Measurements from ENCODE around the gene PEBP1. TPM values are rescaled to one million over a fixed set of nuclear protein-coding genes. Genes with fewer than 3 reads are reported as not detected.

PEBP1 gene
- total RNA-seq, 5 donors from 2014 or later (not counting 1 experiment from before 2014, with no cell fraction given): 86.4 to 107 (median 97.3) TPM

DNA sequence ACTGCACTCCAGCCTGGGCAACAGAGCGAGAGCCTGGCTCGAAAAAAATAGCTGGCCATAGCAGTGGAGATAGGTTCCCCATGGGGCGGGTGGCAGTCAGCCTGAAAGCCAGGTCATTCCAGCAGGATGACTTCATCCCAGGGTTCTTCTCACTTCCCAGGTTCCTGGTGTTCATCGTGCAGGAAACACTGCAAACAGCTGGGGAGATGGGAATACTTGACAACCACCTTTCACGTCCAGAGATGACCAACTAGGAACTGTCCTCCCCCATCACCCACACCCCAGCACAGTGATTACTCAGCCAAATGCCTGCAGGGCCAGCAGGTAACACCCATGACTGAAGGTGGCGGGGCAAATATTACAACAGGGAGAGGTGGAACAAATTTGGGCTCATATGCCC, 33.9 kb upstream of the PEBP1 start:
- peaks cover 8 to 13% (median 8%) of the 10 kb centered on the region in 3 donors for H3K4me1 Mint-ChIP-seq
- ATAC-seq (replicated peaks in 1 of 4) (no peak), DNase-seq (no peak)
- Histone ChIP-seq H3K4me3 (ENCODE audit: control insufficient read depth in 1 of 2, extremely low read depth in 1 of 2, low read length in 1 of 2) (no peak overlapping the region), H3K27me3 (replicated peaks in 1 of 2; ENCODE audit: control insufficient read depth in 2 of 2, extremely low read depth in 1 of 2, insufficient read depth in 2 of 2, low read length in 1 of 2) (peaks cover 0 to 33% of the 10 kb centered on the region in 2 experiments), H3K4me1 (ENCODE audit: control insufficient read depth in 1 of 2, extremely low read depth in 1 of 2, insufficient read depth in 2 of 2, low read length in 2 of 2) (peaks cover 0 to 15% of the 10 kb centered on the region in 2 experiments), H3K9me3 (no peaks in the 10 kb centered on the region), H3K36me3 (ENCODE audit: control insufficient read depth in 2 of 2, extremely low read depth in 1 of 2, insufficient read depth in 1 of 2, low read length in 1 of 2) (no peaks in the 10 kb centered on the region), H3K27ac (ENCODE audit: low read length) (no peak overlapping the region)
- no peak overlapping the region for H3K27ac Mint-ChIP-seq
- no peaks in the 10 kb centered on the region for H3K9me3 Mint-ChIP-seq
- peaks cover 7 to 21% of the 10 kb centered on the region in 2 donors for H3K27me3 Mint-ChIP-seq
- no peaks in the 10 kb centered on the region for H3K36me3 Mint-ChIP-seq
- H3K4me3 Mint-ChIP-seq: peak overlapping the region in 2 of 3 donors; percentile 37 to 84
- ChIA-PET POLR2A (no interaction called here), CTCF (no interaction called here)
- 89% methylated on average over 5 of the region's 6 CpGs for WGBS (ENCODE audit: insufficient coverage)

DNA sequence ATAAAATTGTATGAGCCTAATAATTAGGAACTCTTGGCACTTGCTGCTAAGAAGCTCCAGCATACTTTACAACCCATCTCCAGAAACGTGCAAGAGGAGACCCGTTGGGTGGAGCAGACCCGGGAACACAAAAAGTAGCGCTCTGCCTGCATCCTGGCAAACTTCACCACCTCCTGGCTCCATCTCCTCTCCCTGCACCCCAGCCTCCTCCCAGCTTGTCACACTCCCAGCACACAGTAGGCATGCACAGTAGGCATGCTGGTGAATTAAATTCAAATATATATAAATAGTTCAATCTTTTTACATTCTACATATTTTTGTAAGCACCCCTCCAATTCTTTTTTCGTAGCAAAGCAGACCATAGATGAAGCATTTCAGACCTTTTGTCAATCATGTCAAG, 33.3 kb upstream of the PEBP1 start:
- no peaks in the 10 kb centered on the region for H3K36me3 Mint-ChIP-seq
- Histone ChIP-seq H3K4me3 (ENCODE audit: control insufficient read depth in 1 of 2, extremely low read depth in 1 of 2, low read length in 1 of 2) (no peak overlapping the region), H3K4me1 (ENCODE audit: control insufficient read depth in 1 of 2, extremely low read depth in 1 of 2, insufficient read depth in 2 of 2, low read length in 2 of 2) (peaks cover 0 to 15% of the 10 kb centered on the region in 2 experiments), H3K27ac (ENCODE audit: low read length) (no peak overlapping the region), H3K27me3 (replicated peaks in 1 of 2; ENCODE audit: control insufficient read depth in 2 of 2, extremely low read depth in 1 of 2, insufficient read depth in 2 of 2, low read length in 1 of 2) (peaks cover 0 to 31% of the 10 kb centered on the region in 2 experiments), H3K36me3 (ENCODE audit: control insufficient read depth in 2 of 2, extremely low read depth in 1 of 2, insufficient read depth in 1 of 2, low read length in 1 of 2) (no peaks in the 10 kb centered on the region), H3K9me3 (no peaks in the 10 kb centered on the region)
- H3K27ac Mint-ChIP-seq: peak overlapping the region in 1 of 2 donors; percentile 6
- CTCF ChIA-PET: no interaction called here
- ATAC-seq (replicated peaks in 1 of 4) (no peak), DNase-seq (no peak)
- H3K4me1 Mint-ChIP-seq: peaks cover 8 to 13% (median 8%) of the 10 kb centered on the region in 3 donors
- peak overlapping the region; percentile 82 to 84 (median 83) for H3K4me3 Mint-ChIP-seq
- POLR2A ChIA-PET: no interaction called here
- H3K9me3 Mint-ChIP-seq: no peaks in the 10 kb centered on the region
- peaks cover 7 to 21% of the 10 kb centered on the region in 2 donors for H3K27me3 Mint-ChIP-seq
- WGBS (ENCODE audit: insufficient coverage): 55% methylated on average over 2 of the region's 5 CpGs

DNA sequence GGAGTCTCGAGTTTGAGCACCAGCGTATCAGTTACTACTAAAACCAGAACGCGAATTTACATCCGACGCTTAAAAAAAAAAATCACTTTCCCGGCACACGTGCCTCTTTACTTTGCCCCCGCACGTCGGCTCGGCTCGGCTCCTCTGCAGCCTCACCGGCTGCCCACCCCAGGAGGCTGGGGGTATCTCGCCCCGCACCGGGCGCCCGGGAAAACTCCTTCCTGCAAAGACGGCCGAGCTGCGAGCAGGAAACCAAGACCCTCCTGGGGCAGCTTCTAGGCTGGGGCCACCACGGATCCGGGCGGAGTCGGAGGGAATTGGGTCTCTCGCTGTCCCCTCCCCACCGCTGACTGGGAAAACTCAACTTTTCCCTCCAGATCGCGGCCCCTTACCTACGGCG, 32.7 kb upstream of the PEBP1 start:
- H3K27ac ChIP-seq (ENCODE audit: low read length): no peak overlapping the region
- H3K4me1 Mint-ChIP-seq: peaks cover 8 to 13% (median 8%) of the 10 kb centered on the region in 3 donors
- H3K36me3 Mint-ChIP-seq: no peaks in the 10 kb centered on the region
- ChIA-PET POLR2A (no interaction called here), CTCF (interaction anchor here in 1 of 2 donors (0.6 kb wide), 2 partner anchors 39 to 124 kb away, joined by 3 read pairs; no protein-coding TSS in a partner anchor)
- H3K4me1 ChIP-seq (ENCODE audit: control insufficient read depth in 1 of 2, extremely low read depth in 1 of 2, insufficient read depth in 2 of 2, low read length in 2 of 2): peaks cover 0 to 15% of the 10 kb centered on the region in 2 experiments
- peaks cover 7 to 21% of the 10 kb centered on the region in 2 donors for H3K27me3 Mint-ChIP-seq
- WGBS (ENCODE audit: insufficient coverage): 1% methylated on average over 30 of the region's 32 CpGs
- H3K9me3 ChIP-seq: no peaks in the 10 kb centered on the region
- H3K9me3 Mint-ChIP-seq: no peaks in the 10 kb centered on the region
- H3K27me3 ChIP-seq (replicated peaks in 1 of 2; ENCODE audit: control insufficient read depth in 2 of 2, extremely low read depth in 1 of 2, insufficient read depth in 2 of 2, low read length in 1 of 2): peaks cover 0 to 32% of the 10 kb centered on the region in 2 experiments
- ATAC-seq (replicated peaks in 1 of 4) (peak in 3 of 4 experiments; percentile 8 to 39 (median 22)), DNase-seq (peak in 3 of 35 experiments; percentile 2 to 4 (median 3))
- no peak overlapping the region for H3K27ac Mint-ChIP-seq
- H3K4me3 Mint-ChIP-seq: peak overlapping the region; percentile 82 to 84 (median 83)
- no peaks in the 10 kb centered on the region for H3K36me3 ChIP-seq (ENCODE audit: control insufficient read depth in 2 of 2, extremely low read depth in 1 of 2, insufficient read depth in 1 of 2, low read length in 1 of 2)
- H3K4me3 ChIP-seq (ENCODE audit: control insufficient read depth in 1 of 2, extremely low read depth in 1 of 2, low read length in 1 of 2): peak overlapping the region; percentile 45 to 80

DNA sequence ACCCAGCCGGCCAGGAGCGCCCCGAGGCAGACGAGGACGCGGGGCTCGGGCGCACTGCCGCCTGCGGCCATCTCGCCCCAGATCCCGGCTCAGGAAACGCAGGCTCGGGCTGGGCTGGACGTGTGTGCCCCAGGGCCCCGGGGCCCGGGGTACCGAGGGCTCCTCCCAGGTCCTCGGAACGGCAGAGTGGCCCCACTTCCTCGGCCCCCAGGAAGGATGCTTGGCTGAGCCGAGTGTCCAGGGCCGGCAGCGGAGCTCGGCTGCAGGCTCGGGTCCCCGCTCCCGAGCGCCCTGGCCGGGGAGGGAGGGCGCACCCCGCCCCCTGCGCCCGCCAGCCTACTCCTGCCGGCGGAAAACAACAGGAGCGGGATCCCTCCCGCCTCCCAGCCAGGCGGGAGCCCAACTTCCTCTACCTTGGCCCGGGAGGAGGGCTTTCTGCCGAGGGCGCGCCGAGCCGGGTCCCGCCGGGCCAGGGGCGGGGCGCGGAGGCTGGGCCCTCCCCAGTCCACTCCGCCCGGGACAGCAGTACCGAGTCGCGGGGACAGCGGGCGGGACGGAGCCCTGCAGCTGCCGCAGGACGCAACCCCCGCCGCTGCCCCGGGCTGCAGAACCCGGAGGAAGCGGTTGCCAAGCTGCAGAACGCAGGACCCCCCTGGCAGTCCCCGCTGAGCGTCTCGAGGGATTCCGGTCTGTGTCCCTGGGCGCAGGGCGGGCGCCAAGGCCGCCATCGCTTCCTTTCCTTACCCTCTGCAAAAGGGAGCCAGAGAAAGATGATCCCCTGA, 32.1 kb upstream of the PEBP1 start, which contains the start of gene VSIG10:
Gene VSIG10, minus strand, starts transcription at position 411 of the 782 bp plus-strand sequence. Its CDS starts 340 bp downstream, at position 71.
- Histone ChIP-seq H3K36me3 (ENCODE audit: control insufficient read depth in 2 of 2, extremely low read depth in 1 of 2, insufficient read depth in 1 of 2, low read length in 1 of 2) (no peaks in the 10 kb centered on the region), H3K27me3 (replicated peaks in 1 of 2; ENCODE audit: control insufficient read depth in 2 of 2, extremely low read depth in 1 of 2, insufficient read depth in 2 of 2, low read length in 1 of 2) (peaks cover 0 to 33% of the 10 kb centered on the region in 2 experiments), H3K9me3 (no peaks in the 10 kb centered on the region), H3K27ac (ENCODE audit: low read length) (no peak within 1 kb of the TSS), H3K4me3 (ENCODE audit: control insufficient read depth in 1 of 2, extremely low read depth in 1 of 2, low read length in 1 of 2) (peak within 1 kb of the TSS; percentile 45 to 80), H3K4me1 (ENCODE audit: control insufficient read depth in 1 of 2, extremely low read depth in 1 of 2, insufficient read depth in 2 of 2, low read length in 2 of 2) (peaks cover 0 to 15% of the 10 kb centered on the region in 2 experiments)
- Mint-ChIP-seq H3K27ac (peak within 1 kb of the TSS in 1 of 2 donors; percentile 6), H3K36me3 (no peaks in the 10 kb centered on the region), H3K9me3 (no peaks in the 10 kb centered on the region), H3K4me1 (peaks cover 8 to 13% (median 8%) of the 10 kb centered on the region in 3 donors), H3K4me3 (peak within 1 kb of the TSS; percentile 82 to 84 (median 83)), H3K27me3 (peaks cover 7 to 21% of the 10 kb centered on the region in 2 donors)
- ChIA-PET POLR2A (no interaction called here), CTCF (interaction anchor here in 1 of 2 donors (0.6 kb wide), 3 partner anchors 40 to 278 kb away, joined by 3 read pairs; no protein-coding TSS in a partner anchor)
- peak in 20 of 35 experiments; percentile 1 to 24 (median 10) for DNase-seq
- peak; percentile 56 to 71 (median 70) for ATAC-seq (replicated peaks in 1 of 4)
- under 1% methylated on average over 71 of the region's 75 CpGs for WGBS (ENCODE audit: insufficient coverage)

DNA sequence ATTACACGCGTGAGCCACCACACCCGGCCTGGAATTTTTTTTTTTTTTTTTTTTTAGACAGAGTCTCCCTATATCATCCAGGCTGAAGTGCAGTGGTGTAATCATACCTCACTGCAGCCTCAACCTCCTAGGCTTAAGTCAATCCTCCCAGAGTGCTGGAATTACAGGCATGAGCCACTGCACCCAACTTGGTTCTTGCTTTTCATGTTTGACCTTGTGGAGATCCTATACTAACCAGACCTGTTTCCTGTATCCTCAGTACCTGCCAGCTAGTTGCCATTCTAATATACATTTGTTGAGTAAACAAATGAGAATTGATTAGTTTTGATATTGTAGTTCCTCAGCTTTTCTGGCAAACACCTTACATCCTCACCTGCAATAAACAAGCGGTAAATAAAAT, 28.9 kb upstream of the PEBP1 start:
- Histone ChIP-seq H3K36me3 (ENCODE audit: control insufficient read depth in 2 of 2, extremely low read depth in 1 of 2, insufficient read depth in 1 of 2, low read length in 1 of 2) (no peaks in the 10 kb centered on the region), H3K4me3 (ENCODE audit: control insufficient read depth in 1 of 2, extremely low read depth in 1 of 2, low read length in 1 of 2) (no peak overlapping the region), H3K27ac (ENCODE audit: low read length) (no peak overlapping the region), H3K9me3 (no peaks in the 10 kb centered on the region), H3K27me3 (replicated peaks in 1 of 2; ENCODE audit: control insufficient read depth in 2 of 2, extremely low read depth in 1 of 2, insufficient read depth in 2 of 2, low read length in 1 of 2) (peaks cover 0 to 29% of the 10 kb centered on the region in 2 experiments), H3K4me1 (ENCODE audit: control insufficient read depth in 1 of 2, extremely low read depth in 1 of 2, insufficient read depth in 2 of 2, low read length in 2 of 2) (peaks cover 0 to 15% of the 10 kb centered on the region in 2 experiments)
- H3K9me3 Mint-ChIP-seq: no peaks in the 10 kb centered on the region
- H3K27me3 Mint-ChIP-seq: peaks cover 7 to 19% of the 10 kb centered on the region in 2 donors
- DNase-seq: no peak
- H3K4me3 Mint-ChIP-seq: no peak overlapping the region
- ATAC-seq (replicated peaks in 1 of 4): no peak
- 93% methylated on average over 3 of the region's 4 CpGs for WGBS (ENCODE audit: insufficient coverage)
- no peak overlapping the region for H3K27ac Mint-ChIP-seq
- CTCF ChIA-PET: interaction anchor here in 1 of 2 donors (0.6 kb wide), 1 partner anchor 44 kb away, joined by 8 read pairs; no protein-coding TSS in a partner anchor
- POLR2A ChIA-PET: no interaction called here
- no peaks in the 10 kb centered on the region for H3K36me3 Mint-ChIP-seq
- H3K4me1 Mint-ChIP-seq: peaks cover 8 to 13% (median 8%) of the 10 kb centered on the region in 3 donors

DNA sequence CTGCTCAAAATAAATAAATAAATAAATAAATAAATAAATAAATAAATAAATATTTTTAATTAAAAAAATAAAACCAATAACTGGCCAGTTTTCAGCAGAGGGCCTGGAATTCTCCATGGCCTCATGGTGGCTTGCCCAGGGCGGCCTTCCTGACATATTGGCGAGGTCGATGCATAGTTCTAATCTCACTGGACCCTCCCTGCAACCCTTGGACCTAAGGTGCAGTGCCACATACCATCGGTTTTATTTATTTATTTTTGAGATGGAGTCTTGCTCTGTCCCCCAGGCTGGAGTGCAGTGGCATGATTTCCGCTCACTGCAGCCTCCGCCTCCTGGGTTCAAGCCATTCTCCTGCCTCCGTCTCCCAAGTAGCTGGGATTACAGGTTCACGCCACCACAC, 28.2 kb upstream of the PEBP1 start:
- no peak for ATAC-seq (replicated peaks in 1 of 4)
- no peak overlapping the region for H3K27ac Mint-ChIP-seq
- H3K27me3 Mint-ChIP-seq: peaks cover 7 to 17% of the 10 kb centered on the region in 2 donors
- H3K27ac ChIP-seq (ENCODE audit: low read length): no peak overlapping the region
- H3K9me3 Mint-ChIP-seq: no peaks in the 10 kb centered on the region
- peaks cover 0 to 15% of the 10 kb centered on the region in 2 experiments for H3K4me1 ChIP-seq (ENCODE audit: control insufficient read depth in 1 of 2, extremely low read depth in 1 of 2, insufficient read depth in 2 of 2, low read length in 2 of 2)
- H3K9me3 ChIP-seq: no peaks in the 10 kb centered on the region
- ChIA-PET POLR2A (no interaction called here), CTCF (no interaction called here)
- no peak overlapping the region for H3K4me3 ChIP-seq (ENCODE audit: control insufficient read depth in 1 of 2, extremely low read depth in 1 of 2, low read length in 1 of 2)
- no peak overlapping the region for H3K4me3 Mint-ChIP-seq
- H3K36me3 ChIP-seq (ENCODE audit: control insufficient read depth in 2 of 2, extremely low read depth in 1 of 2, insufficient read depth in 1 of 2, low read length in 1 of 2): no peaks in the 10 kb centered on the region
- peaks cover 8 to 11% (median 8%) of the 10 kb centered on the region in 3 donors for H3K4me1 Mint-ChIP-seq
- peaks cover 0 to 22% of the 10 kb centered on the region in 2 experiments for H3K27me3 ChIP-seq (replicated peaks in 1 of 2; ENCODE audit: control insufficient read depth in 2 of 2, extremely low read depth in 1 of 2, insufficient read depth in 2 of 2, low read length in 1 of 2)
- DNase-seq: no peak
- H3K36me3 Mint-ChIP-seq: no peaks in the 10 kb centered on the region
- no CpG with 5 or more reads among the region's 8 CpGs for WGBS (ENCODE audit: insufficient coverage)
